GM04503 (cell line): ENCODE data around the gene ADCY5.

Source experiments
- DNase-seq: peaks from one replicate; pipeline ENCODE4 v3.0.0-alpha.2; 2012; ENCODE audit warnings: low read depth

The ADCY5 gene

GRCh38 chr3:123405936-123406510 lies 42.9 kb downstream of the ADCY5 start:
- DNase-seq, result no peak

- DNase-seq, result no peak
These were observed 43.9 kb downstream of the ADCY5 start for GRCh38 chr3:123405021-123405420.

GRCh38 chr3:123404391-123404790 lies 44.5 kb downstream of the ADCY5 start:
- DNase-seq, result no peak

- DNase-seq, result no peak
These were observed 46.9 kb downstream of the ADCY5 start for GRCh38 chr3:123401836-123402530.

GRCh38 chr3:123400169-123400568 lies 48.7 kb downstream of the ADCY5 start:
- no peak for DNase-seq

- DNase-seq, result no peak
These were observed 49.2 kb downstream of the ADCY5 start for GRCh38 chr3:123399653-123400052.

- no peak for DNase-seq
These were observed 50.7 kb downstream of the ADCY5 start for GRCh38 chr3:123397921-123398785.

GRCh38 chr3:123397050-123397590 lies 51.8 kb downstream of the ADCY5 start:
- DNase-seq, result no peak

- no peak for DNase-seq
These were observed 52.5 kb downstream of the ADCY5 start for GRCh38 chr3:123396171-123397049.

- DNase-seq, result no peak
These were observed 53.7 kb downstream of the ADCY5 start for GRCh38 chr3:123395235-123395634.

- DNase-seq, result no peak
These were observed 54.4 kb downstream of the ADCY5 start for GRCh38 chr3:123394391-123395020.

- no peak for DNase-seq
These were observed 55.8 kb downstream of the ADCY5 start for GRCh38 chr3:123392871-123393620.

GRCh38 chr3:123392368-123392767 lies 56.5 kb downstream of the ADCY5 start:
- DNase-seq, result no peak

GRCh38 chr3:123390865-123391600 lies 57.9 kb downstream of the ADCY5 start:
- DNase-seq, result peak; percentile 50

GRCh38 chr3:123389628-123389918 lies 59.3 kb downstream of the ADCY5 start:
- DNase-seq, result no peak

- DNase-seq, result no peak
These were observed 59.9 kb downstream of the ADCY5 start for GRCh38 chr3:123388811-123389627.

GRCh38 chr3:123388042-123388441 lies 60.8 kb downstream of the ADCY5 start:
- no peak for DNase-seq

GRCh38 chr3:123387532-123387931 lies 61.4 kb downstream of the ADCY5 start:
- no peak for DNase-seq

GRCh38 chr3:123386477-123387040 lies 62.3 kb downstream of the ADCY5 start:
- no peak for DNase-seq
